Ovary (tissue), 3 donors: ENCODE results near the gene TNFRSF14.

Source experiments
- EP300 ChIP-seq: sonication (generic); formaldehyde crosslinking; IDR thresholded peaks from one replicate; pipeline ENCODE4 v1.6.1; 2017; ENCODE audit warnings: antibody characterized with exemption
- POLR2A ChIP-seq: fragments of 450-650 bp; IDR thresholded peaks from one replicate; pipeline ENCODE4 v1.6.1; 2017; ENCODE audit warnings: antibody characterized with exemption, mild to moderate bottlenecking, moderate library complexity
- TF ChIP-seq, protein P1 (sequence below), 3 donors: fragments of 450-650 bp in 2 of 3; fragments of 200-600 bp in 1 of 3; IDR thresholded peaks; one replicate each; pipeline versions ENCODE4 v1.5.1 to v1.8.0; 2016 to 2022; ENCODE audit warnings: antibody characterized with exemption in 3 of 3, mild to moderate bottlenecking in 1 of 3
- donor health status: DM: no; HTN: no; CAD: no.

DNA sequence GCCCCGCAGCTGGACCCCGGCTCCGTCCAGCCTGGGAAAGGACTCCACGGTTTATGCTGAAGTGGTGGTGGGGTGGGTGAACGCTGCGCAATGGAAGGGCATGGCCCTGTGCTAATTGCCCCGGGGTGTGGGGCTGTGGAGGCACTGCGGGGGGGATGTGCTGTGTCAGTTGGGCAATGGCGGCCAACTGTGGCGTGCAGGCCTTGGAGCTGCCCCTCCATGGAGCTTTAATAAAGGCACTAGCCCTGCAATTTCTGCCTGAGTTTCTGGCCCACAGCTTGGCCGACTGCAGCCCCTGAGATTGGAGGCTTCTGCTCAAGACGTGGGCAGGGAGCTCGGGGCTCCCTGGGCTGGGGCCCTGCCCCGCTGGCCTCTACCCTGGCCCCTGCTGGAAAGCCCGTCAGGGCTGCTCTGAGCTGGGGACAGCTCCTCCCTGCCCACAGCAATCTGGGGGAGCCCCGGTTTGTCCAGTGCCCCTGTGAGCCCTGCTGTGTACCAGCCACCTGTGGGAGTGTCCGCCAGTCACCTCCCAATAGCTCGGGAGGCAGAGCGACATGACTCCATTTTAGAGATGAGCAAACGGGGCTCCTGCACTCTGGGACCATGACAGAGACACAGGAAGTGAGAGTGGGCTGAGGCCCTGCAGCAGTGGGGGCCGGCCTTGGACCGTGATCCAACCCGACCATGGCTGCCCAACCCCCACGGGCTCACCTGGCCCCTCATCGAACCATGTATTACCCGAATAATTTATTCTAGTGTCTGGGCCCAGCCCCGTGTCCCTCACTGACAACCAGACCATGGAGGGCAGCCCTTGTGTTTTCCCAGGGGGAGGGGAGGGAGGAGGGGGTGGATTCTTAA, 8.7 kb upstream of the TNFRSF14 start:
- TF ChIP-seq EP300 (no peak), POLR2A (no peak)
- TF ChIP-seq, protein P1, sequence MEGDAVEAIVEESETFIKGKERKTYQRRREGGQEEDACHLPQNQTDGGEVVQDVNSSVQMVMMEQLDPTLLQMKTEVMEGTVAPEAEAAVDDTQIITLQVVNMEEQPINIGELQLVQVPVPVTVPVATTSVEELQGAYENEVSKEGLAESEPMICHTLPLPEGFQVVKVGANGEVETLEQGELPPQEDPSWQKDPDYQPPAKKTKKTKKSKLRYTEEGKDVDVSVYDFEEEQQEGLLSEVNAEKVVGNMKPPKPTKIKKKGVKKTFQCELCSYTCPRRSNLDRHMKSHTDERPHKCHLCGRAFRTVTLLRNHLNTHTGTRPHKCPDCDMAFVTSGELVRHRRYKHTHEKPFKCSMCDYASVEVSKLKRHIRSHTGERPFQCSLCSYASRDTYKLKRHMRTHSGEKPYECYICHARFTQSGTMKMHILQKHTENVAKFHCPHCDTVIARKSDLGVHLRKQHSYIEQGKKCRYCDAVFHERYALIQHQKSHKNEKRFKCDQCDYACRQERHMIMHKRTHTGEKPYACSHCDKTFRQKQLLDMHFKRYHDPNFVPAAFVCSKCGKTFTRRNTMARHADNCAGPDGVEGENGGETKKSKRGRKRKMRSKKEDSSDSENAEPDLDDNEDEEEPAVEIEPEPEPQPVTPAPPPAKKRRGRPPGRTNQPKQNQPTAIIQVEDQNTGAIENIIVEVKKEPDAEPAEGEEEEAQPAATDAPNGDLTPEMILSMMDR (IDR thresholded peaks at IDR 0.05) = no peak
